Spinal cord (tissue), 10 donors: ENCODE data around the gene ROPN1L. TPM values are rescaled to one million over a fixed set of nuclear protein-coding genes. Genes with fewer than 3 reads are reported as not detected.

Source experiments
- DNase-seq, 6 donors: peaks; one replicate each; pipeline versions ENCODE4 v3.0.0 to v3.0.0-alpha.2; 2013 to 2015; ENCODE audit warnings: low spot score in 6 of 6, low read depth in 4 of 6
- H3K27ac ChIP-seq: one replicate; pipeline ENCODE4 v1.5.1; 2013; ENCODE audit warnings: low read depth, low read length, control low read depth
- H3K27me3 ChIP-seq: one replicate; pipeline ENCODE4 v1.6.1; 2013; ENCODE audit warnings: low read length; ENCODE audit not compliant: control insufficient read depth, insufficient read depth
- H3K36me3 ChIP-seq: one replicate; pipeline ENCODE4 v1.6.1; 2013; ENCODE audit warnings: low read length; ENCODE audit not compliant: control insufficient read depth, insufficient read depth
- H3K4me1 ChIP-seq: one replicate; pipeline ENCODE4 v1.6.1; 2013; ENCODE audit warnings: low read length; ENCODE audit not compliant: control insufficient read depth, insufficient read depth
- H3K4me3 ChIP-seq: one replicate; pipeline ENCODE4 v1.5.1; 2013; ENCODE audit warnings: low read depth, low read length, control low read depth
- H3K9me3 ChIP-seq: one replicate; pipeline ENCODE4 v1.6.1; 2013; ENCODE audit warnings: low read length; ENCODE audit not compliant: control insufficient read depth, insufficient read depth
- WGBS: methylation state at CpG from one replicate; pipeline ENCODE4 v1.1.5; 2013; ENCODE audit warnings: missing lambda C conversion rate; ENCODE audit not compliant: insufficient coverage; 5-methylcytosine and 5-hydroxymethylcytosine counted together
- polyA plus RNA-seq, 2 donors: library from polyadenylated mRNA; unstranded; fragments of 120-200 nt; gene quantifications; one replicate each; pipeline ENCODE4 v1.2.1, GENCODE V29; 2013; ENCODE audit not compliant: insufficient read length in 2 of 2
- total RNA-seq, 2 donors: library from RNA; depleted of rRNA in 1 of 2; stranded (reverse); fragments of 120-200 nt in 1 of 2; fragments of >200 nt in 1 of 2; gene quantifications; one replicate each; pipeline versions ENCODE4 v1.2.3 to v1.2.4, GENCODE V29; 2013 to 2014
- donor health status: healthy.

The ROPN1L gene
- total and polyA plus RNA-seq, 4 donors = 4.6 to 11.0 (median 9.7) TPM

GRCh38 chr5:10463566-10463965 lies 21.9 kb downstream of the ROPN1L start:
- H3K27ac ChIP-seq = no peak overlapping the region
- no peak overlapping the region for H3K4me3 ChIP-seq
- DNase-seq = no peak
- no peaks in the 10 kb centered on the region for H3K27me3 ChIP-seq
- WGBS = 97% methylated on average over 6 of the region's 6 CpGs
- no peaks in the 10 kb centered on the region for H3K9me3 ChIP-seq
- peaks cover 23% of the 10 kb centered on the region for H3K4me1 ChIP-seq
- no peaks in the 10 kb centered on the region for H3K36me3 ChIP-seq

DNA sequence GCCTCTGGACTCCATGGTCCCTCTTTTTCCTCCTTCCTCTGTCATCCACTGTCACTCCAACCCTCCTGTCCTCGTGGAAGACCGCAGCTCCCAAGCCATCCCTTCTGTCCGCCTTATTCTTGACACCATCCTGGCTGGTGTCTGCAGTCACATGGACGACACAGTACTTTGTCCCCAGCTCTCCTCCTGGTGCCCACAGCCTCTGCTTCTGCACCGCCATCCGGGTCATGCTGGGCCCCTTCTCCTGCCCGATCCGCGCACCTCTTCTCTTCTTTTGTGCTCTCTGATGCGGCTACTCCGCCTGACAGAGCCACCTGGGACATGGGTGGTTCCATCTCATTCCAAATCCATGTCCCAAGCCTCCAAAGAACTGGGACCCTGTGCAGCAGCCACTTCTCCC lies 22.5 kb downstream of the ROPN1L start:
- WGBS = 90% methylated on average over 11 of the region's 11 CpGs
- Histone ChIP-seq H3K27me3 (no peaks in the 10 kb centered on the region), H3K27ac (no peak overlapping the region), H3K4me3 (no peak overlapping the region), H3K4me1 (peaks cover 23% of the 10 kb centered on the region), H3K36me3 (no peaks in the 10 kb centered on the region), H3K9me3 (no peaks in the 10 kb centered on the region)
- DNase-seq = no peak

GRCh38 chr5:10465726-10466125 lies 24.0 kb downstream of the ROPN1L start:
- WGBS = 94% methylated on average over 4 of the region's 10 CpGs
- Histone ChIP-seq H3K27ac (no peak overlapping the region), H3K4me1 (peaks cover 13% of the 10 kb centered on the region), H3K9me3 (no peaks in the 10 kb centered on the region), H3K36me3 (no peaks in the 10 kb centered on the region), H3K4me3 (no peak overlapping the region), H3K27me3 (no peaks in the 10 kb centered on the region)
- DNase-seq = no peak

- no peak overlapping the region for H3K4me3 ChIP-seq
- no peak overlapping the region for H3K27ac ChIP-seq
- no peaks in the 10 kb centered on the region for H3K9me3 ChIP-seq
- WGBS = 89% methylated on average over 10 of the region's 17 CpGs
- H3K27me3 ChIP-seq = no peaks in the 10 kb centered on the region
- H3K36me3 ChIP-seq = no peaks in the 10 kb centered on the region
- DNase-seq = no peak
- peaks cover 9% of the 10 kb centered on the region for H3K4me1 ChIP-seq
Observed at GRCh38 chr5:10466446-10467073, 24.9 kb downstream of the ROPN1L start.

GRCh38 chr5:10467281-10468198 lies 25.9 kb downstream of the ROPN1L start:
- no peaks in the 10 kb centered on the region for H3K9me3 ChIP-seq
- H3K36me3 ChIP-seq = no peaks in the 10 kb centered on the region
- no peak overlapping the region for H3K4me3 ChIP-seq
- no peaks in the 10 kb centered on the region for H3K27me3 ChIP-seq
- 50% methylated on average over 18 of the region's 21 CpGs for WGBS
- no peak overlapping the region for H3K27ac ChIP-seq
- peaks cover 9% of the 10 kb centered on the region for H3K4me1 ChIP-seq
- DNase-seq = no peak

- H3K4me1 ChIP-seq = peaks cover 9% of the 10 kb centered on the region
- no peak overlapping the region for H3K27ac ChIP-seq
- no peaks in the 10 kb centered on the region for H3K27me3 ChIP-seq
- H3K36me3 ChIP-seq = no peaks in the 10 kb centered on the region
- H3K9me3 ChIP-seq = no peaks in the 10 kb centered on the region
- WGBS = 80% methylated on average over 1 of the region's 2 CpGs
- no peak for DNase-seq
- no peak overlapping the region for H3K4me3 ChIP-seq
Observed at GRCh38 chr5:10468256-10468655, 26.6 kb downstream of the ROPN1L start.

DNA sequence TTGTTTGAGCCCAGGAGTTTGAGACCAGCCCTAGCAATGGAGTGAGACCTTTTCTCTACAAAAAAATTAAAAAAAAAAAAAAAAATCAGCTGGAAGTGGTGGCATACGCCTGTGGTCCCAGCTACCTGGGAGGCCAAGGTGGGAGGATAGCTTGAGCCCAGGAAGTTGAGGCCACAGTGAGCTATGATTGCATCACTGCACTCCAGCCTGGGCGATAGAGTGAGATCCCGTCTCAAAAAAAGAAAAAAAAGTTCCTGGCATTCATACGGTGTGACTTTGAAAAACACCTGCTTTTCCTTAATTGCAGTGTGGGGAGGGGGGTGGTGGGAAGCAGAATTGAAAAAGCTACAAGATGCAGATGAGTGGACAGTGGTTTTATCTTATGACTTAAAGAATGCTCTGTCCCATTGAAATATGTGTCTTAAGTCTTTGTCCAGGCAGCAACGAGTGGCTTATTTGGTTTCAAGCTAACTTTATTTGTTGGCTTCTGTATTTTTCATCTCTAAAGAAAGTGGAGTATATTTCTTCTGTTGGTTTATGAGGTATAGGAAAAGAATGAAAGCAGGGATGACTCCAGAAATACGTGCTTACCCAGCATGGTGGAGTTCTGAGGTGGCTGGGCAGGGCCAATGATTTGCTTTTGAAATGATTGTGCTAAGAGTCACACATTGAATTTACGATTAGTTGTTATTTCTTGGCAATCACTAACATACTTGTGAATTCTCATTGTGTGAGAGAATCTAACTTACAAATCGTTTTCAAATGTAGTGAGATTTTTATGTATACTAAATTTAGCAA lies 27.8 kb downstream of the ROPN1L start:
- no peak for DNase-seq
- Histone ChIP-seq H3K36me3 (no peaks in the 10 kb centered on the region), H3K4me1 (peaks cover 9% of the 10 kb centered on the region), H3K9me3 (no peaks in the 10 kb centered on the region), H3K27ac (no peak overlapping the region), H3K27me3 (no peaks in the 10 kb centered on the region), H3K4me3 (no peak overlapping the region)
- WGBS = 73% methylated on average over 3 of the region's 8 CpGs

DNA sequence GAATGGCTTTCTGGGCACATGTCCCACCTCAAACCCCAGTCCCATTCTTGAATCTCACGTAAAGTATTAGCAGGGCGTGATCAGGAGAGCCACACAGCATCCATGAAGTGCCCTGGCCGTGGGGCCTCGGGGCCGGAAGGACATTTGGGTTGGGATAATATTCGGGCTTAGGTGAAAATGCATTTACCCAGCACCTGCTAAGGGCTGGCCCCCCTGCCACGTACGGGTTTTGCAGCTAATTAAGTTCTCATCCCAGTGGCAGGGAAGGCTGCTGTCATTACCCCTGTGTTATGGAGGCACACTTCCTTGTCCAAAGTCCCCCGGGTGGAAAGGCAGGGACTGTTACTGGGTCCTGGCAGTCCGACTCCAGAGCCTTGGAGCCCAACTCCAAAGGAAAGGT lies 29.0 kb downstream of the ROPN1L start:
- Histone ChIP-seq H3K9me3 (no peaks in the 10 kb centered on the region), H3K27me3 (no peaks in the 10 kb centered on the region), H3K36me3 (no peaks in the 10 kb centered on the region), H3K4me3 (no peak overlapping the region), H3K27ac (no peak overlapping the region), H3K4me1 (peaks cover 9% of the 10 kb centered on the region)
- 87% methylated on average over 7 of the region's 10 CpGs for WGBS
- DNase-seq = no peak

- Histone ChIP-seq H3K4me3 (no peak overlapping the region), H3K9me3 (no peaks in the 10 kb centered on the region), H3K36me3 (no peaks in the 10 kb centered on the region), H3K27ac (no peak overlapping the region), H3K27me3 (no peaks in the 10 kb centered on the region), H3K4me1 (peaks cover 9% of the 10 kb centered on the region)
- no peak for DNase-seq
- WGBS = no CpG with 5 or more reads among the region's 6 CpGs
Observed at GRCh38 chr5:10471677-10472076, 30.0 kb downstream of the ROPN1L start.
